Measurements from ENCODE around the gene ADCK2.

- TF ChIP-seq, protein P1, sequence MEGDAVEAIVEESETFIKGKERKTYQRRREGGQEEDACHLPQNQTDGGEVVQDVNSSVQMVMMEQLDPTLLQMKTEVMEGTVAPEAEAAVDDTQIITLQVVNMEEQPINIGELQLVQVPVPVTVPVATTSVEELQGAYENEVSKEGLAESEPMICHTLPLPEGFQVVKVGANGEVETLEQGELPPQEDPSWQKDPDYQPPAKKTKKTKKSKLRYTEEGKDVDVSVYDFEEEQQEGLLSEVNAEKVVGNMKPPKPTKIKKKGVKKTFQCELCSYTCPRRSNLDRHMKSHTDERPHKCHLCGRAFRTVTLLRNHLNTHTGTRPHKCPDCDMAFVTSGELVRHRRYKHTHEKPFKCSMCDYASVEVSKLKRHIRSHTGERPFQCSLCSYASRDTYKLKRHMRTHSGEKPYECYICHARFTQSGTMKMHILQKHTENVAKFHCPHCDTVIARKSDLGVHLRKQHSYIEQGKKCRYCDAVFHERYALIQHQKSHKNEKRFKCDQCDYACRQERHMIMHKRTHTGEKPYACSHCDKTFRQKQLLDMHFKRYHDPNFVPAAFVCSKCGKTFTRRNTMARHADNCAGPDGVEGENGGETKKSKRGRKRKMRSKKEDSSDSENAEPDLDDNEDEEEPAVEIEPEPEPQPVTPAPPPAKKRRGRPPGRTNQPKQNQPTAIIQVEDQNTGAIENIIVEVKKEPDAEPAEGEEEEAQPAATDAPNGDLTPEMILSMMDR (IDR thresholded peaks at IDR 0.05) = no peak
- TF ChIP-seq EZH2phosphoT487 (IDR thresholded peaks at IDR 0.05) (no peak), EZH2 (IDR thresholded peaks at IDR 0.05) (peak; percentile 63)
These were observed 473 bp downstream of the ADCK2 start for GRCh38 chr7:140673063-140673773.

Measured in neural progenitor cell (in vitro differentiated cells).